GM19372 (cell line): ENCODE results near the gene DPPA2.

Source experiments
- ATAC-seq: cut with Tn5 transposase; IDR thresholded peaks from one replicate; pipeline ENCODE4 v1.9.1; 2021; ENCODE audit warnings: mild to moderate bottlenecking, low read depth, moderate library complexity; ENCODE audit not compliant: unreplicated experiment

DPPA2 gene

DNA sequence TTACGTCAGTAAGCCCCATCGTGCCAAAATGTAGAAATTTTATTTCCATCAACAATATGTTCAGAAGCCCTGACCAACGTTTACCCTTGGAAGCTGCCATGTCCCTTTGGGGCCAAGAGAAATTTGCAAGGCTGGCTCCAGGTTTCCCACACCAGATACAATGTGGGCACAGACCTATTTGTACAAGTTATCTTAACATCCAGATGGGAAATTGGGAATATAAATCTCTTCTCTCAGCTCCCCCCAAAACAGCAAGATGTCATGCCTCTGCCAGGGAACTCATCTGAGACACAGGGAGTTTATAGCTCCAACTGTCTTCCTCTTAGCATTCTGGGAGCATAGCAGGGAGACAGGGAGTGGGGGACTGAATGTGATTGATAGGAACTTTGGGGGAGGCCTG is 9.3 kb upstream of the DPPA2 start:
- no peak for ATAC-seq

DNA sequence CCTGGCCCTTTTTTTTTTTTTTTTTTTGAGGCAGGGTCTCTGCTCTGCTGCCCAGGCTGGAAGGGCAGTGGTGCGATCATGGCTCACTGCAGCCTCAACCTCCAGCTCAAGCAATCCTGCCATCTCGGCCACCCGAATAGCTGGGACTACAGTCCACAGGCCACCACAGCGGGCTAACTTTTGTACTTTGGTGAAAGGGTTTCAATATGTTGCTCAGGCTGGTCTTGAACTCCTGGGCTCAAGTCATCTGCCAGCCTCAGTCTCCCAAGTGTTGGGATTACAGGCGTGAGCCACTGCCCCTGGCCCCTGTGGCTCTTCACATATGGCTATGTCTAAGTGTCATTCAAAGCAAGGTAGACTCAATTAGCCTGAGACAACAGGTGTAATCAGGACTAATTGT is 8.8 kb upstream of the DPPA2 start:
- ATAC-seq: no peak

- no peak for ATAC-seq
These were observed 3.3 kb downstream of the DPPA2 start for GRCh38 chr3:109313061-109313460.

- no peak for ATAC-seq
These were observed 18.8 kb downstream of the DPPA2 start for GRCh38 chr3:109297496-109297895.

- ATAC-seq: no peak
These were observed 32.2 kb downstream of the DPPA2 start for GRCh38 chr3:109284071-109284470.

- no peak for ATAC-seq
These were observed 37.8 kb downstream of the DPPA2 start for GRCh38 chr3:109278546-109278945.

DNA sequence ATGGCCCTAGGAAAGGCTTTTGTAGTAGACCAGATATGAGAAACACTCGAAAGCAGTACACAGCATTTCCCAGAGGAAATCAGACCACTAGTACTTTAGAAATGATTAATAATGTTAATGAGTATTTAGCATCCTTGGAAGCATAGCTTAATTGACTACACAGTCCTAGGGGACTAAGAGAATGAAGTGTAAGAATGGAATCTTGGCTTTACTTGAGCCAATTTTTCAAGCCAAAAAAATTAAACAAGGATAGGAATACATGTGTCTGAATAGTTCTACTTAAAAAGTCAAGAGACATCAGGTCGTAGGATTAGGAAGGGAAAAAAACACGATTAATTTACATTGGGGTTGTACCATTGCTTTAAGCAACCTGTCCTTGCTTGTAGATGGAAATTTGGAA is 38.2 kb downstream of the DPPA2 start:
- ATAC-seq: no peak

- no peak for ATAC-seq
These were observed 40.5 kb downstream of the DPPA2 start for GRCh38 chr3:109275702-109276293.

DNA sequence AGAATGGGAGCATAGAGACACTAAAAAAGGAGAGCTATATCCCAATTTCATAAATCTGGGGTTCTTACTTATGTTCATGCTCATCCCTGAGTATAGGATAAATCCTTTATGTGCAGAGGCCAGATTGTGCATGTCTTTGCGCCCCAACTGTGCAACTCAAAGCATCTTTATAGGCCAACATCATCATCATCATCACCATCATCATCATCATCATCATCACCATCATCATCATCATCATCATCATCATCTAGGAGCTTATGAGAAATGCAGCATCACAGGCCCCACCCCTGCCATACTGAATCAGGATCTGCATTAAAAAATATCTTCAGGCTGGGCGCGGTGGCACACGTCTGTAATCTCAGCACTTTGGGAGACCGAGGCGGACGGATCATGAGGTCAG is 45.5 kb downstream of the DPPA2 start:
- ATAC-seq: no peak

GRCh38 chr3:109269577-109270275 is 46.6 kb downstream of the DPPA2 start:
- ATAC-seq: no peak

GRCh38 chr3:109268181-109268580 is 48.1 kb downstream of the DPPA2 start:
- no peak for ATAC-seq

DNA sequence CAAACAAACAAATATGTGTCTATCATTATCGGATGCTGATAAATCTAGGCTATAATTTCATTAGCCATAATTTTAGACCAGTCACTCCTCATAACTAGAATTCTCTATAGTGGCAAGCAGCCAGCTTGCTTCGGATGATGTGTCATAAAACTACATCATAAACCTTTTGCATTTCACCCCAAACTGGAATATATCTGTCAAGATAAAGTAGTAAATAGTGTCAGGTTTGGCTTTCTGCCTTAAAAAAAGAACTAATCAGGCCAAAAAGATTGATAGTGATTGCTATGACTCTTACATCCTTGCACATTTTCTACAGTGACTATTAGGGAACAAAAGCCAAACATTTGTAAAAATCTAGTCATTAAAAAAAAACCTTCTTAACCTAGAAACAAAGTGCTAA is 51.0 kb downstream of the DPPA2 start:
- ATAC-seq: no peak

DNA sequence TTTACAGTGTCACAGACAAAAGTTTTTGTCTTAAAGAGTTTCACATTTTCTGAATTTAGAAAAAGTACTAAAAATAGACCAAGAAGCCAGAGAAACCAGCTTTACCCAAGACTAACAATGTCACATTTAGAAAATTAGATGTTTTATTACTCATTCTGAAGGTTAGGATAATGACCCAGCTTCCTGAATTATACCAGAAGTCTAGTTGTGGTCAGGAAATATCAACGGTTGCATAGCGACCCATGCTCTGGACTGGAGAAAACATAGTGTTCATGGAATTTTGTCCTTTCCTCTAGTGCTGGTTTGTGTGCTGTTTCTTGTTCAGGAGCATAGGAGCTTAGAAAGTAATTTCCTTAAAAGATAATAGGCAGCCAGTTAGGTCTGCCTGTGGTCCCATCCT is 59.0 kb downstream of the DPPA2 start:
- ATAC-seq: no peak

DNA sequence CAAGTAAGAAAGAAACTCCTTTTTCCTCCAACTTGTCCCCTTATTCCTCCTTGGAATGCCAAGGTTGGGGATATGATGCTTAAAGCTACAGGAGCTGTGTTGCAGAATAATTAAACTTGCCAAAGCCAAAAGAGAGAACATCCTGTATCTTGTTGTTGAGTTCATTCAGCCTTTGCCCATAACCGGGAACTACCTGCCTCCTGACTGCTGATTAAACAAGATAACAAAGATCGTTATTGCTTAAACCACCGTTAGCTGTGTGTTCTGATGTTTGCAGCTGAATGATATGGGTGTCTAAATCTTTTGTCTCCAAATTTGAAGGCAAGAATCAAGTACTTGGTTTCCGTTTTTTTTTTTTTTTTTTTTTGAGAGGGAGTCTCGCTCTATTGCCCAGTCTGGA is 61.5 kb downstream of the DPPA2 start:
- no peak for ATAC-seq

DNA sequence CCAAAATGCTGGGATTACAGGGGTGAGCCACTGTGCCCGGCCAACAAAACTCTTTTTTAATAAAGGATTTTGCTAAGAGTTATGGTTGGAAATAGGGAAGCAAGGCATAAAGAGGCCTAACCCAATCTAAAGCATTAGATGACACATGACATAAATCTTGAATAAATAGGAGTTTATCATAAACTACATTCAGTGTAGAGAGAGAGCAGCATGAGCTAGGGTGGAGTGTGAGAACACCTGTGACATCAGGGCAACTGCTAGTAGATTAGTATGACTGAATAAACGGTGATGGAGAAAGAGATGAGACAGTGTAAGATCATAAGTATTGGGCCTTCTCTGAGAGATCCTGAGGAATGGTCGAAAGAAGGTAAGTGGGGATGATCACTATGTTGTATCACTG is 63.7 kb downstream of the DPPA2 start:
- ATAC-seq: no peak
